Esophagus muscularis mucosa (tissue), 4 donors: ENCODE data around the gene CMTM4. TPM values are rescaled to one million over a fixed set of nuclear protein-coding genes. Genes with fewer than 3 reads are reported as not detected.
"Not testable (repeated sequence)": the region's sequence is repeated elsewhere in the genome, so short reads cannot be mapped to it uniquely, and the experiment has no call there.

Source experiments
- DNase-seq: peaks from one replicate; pipeline ENCODE4 v3.0.0-alpha.2; 2017; ENCODE audit errors: extremely low spot score
- H3K27ac ChIP-seq, 4 donors: fragments of 200-600 bp; sonication (generic); replicated peaks in 1 of 4; 1 replicate in 3 of 4; 2 replicates in 1 of 4; pipeline ENCODE4 v1.5.1; 2016 to 2019; ENCODE audit warnings: mild to moderate bottlenecking in 1 of 4
- H3K27me3 ChIP-seq, 4 donors: fragments of 200-600 bp; sonication (generic); one replicate each; pipeline versions ENCODE4 v1.5.1 to v1.6.0; 2016 to 2019
- H3K36me3 ChIP-seq, 4 donors: fragments of 200-600 bp; sonication (generic); one replicate each; pipeline ENCODE4 v1.5.1; 2016 to 2019
- H3K4me1 ChIP-seq, 4 donors: fragments of 200-600 bp; sonication (generic); one replicate each; pipeline ENCODE4 v1.5.1; 2016 to 2019
- H3K4me3 ChIP-seq, 4 donors: fragments of 200-600 bp; sonication (generic); 1 replicate in 2 of 4; 2 replicates in 2 of 4; pipeline ENCODE4 v1.5.1; 2016 to 2019; ENCODE audit warnings: mild to moderate bottlenecking in 4 of 4, moderate library complexity in 1 of 4
- H3K9me3 ChIP-seq, 4 donors: fragments of 200-600 bp; sonication (generic); 1 replicate in 3 of 4; 2 replicates in 1 of 4; pipeline ENCODE4 v1.5.1; 2016 to 2019
- EP300 ChIP-seq: sonication (generic); formaldehyde crosslinking; IDR thresholded peaks from one replicate; pipeline ENCODE4 v1.6.1; 2017; ENCODE audit warnings: antibody characterized with exemption
- POLR2A ChIP-seq: fragments of 450-650 bp; IDR thresholded peaks from one replicate; pipeline ENCODE4 v1.6.1; 2017; ENCODE audit warnings: antibody characterized with exemption, moderate library complexity, mild to moderate bottlenecking, low read depth
- POLR2AphosphoS5 ChIP-seq, 2 donors: sonication (generic); formaldehyde crosslinking; IDR thresholded peaks; one replicate each; pipeline ENCODE4 v1.6.1; 2017; ENCODE audit warnings: antibody characterized with exemption in 2 of 2
- WGBS: methylation state at CpG from one replicate; pipeline ENCODE4 v1.1.5; 2018; 5-methylcytosine and 5-hydroxymethylcytosine counted together
- intact Hi-C: fragments of 100-400 bp; cut with DNase I; formaldehyde crosslinking; loops from one replicate; pipeline ENCODE4 v1.15.1; 2023
- total RNA-seq, 4 donors: library from RNA; depleted of rRNA; stranded (reverse); fragments of >200 nt; gene quantifications; one replicate each; pipeline versions ENCODE4 v1.1.0 to v1.2.1, GENCODE V29; 2016
- TF ChIP-seq, protein P1 (sequence below), 3 experiments: fragments of 200-600 bp in 2 of 3; fragments of 450-650 bp in 1 of 3; sonication (generic) in 2 of 3; IDR thresholded peaks; one replicate each; pipeline ENCODE4 v1.5.1; 2017 to 2019; ENCODE audit warnings: antibody characterized with exemption in 3 of 3, mild to moderate bottlenecking in 2 of 3, moderate library complexity in 1 of 3

Gene CMTM4
- total RNA-seq, 4 donors from 2014 or later: 9.8 to 19.8 (median 15.0) TPM

DNA sequence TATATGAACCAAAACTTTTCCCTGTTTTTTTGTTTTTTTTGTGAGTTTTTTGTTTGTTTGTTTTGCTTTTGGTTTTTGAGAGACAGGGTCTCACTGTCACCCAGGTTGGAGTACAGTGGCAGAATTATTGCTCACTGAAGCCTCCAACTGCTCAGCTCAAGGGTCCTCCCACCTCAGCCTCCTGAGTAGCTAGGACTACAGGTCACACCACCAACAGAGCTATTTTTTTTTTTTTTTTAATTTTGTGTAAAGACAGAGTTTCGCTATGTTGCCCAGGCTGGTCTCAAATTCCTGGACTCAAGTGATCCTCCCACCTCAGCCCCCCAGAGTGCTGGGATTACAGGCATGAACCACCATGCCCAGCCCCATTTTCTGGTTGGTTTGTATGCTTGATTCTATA is 28.6 kb downstream of the CMTM4 start:
- no peaks in the 10 kb centered on the region for H3K9me3 ChIP-seq
- TF ChIP-seq, protein P1, sequence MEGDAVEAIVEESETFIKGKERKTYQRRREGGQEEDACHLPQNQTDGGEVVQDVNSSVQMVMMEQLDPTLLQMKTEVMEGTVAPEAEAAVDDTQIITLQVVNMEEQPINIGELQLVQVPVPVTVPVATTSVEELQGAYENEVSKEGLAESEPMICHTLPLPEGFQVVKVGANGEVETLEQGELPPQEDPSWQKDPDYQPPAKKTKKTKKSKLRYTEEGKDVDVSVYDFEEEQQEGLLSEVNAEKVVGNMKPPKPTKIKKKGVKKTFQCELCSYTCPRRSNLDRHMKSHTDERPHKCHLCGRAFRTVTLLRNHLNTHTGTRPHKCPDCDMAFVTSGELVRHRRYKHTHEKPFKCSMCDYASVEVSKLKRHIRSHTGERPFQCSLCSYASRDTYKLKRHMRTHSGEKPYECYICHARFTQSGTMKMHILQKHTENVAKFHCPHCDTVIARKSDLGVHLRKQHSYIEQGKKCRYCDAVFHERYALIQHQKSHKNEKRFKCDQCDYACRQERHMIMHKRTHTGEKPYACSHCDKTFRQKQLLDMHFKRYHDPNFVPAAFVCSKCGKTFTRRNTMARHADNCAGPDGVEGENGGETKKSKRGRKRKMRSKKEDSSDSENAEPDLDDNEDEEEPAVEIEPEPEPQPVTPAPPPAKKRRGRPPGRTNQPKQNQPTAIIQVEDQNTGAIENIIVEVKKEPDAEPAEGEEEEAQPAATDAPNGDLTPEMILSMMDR (IDR thresholded peaks at IDR 0.05): no peak
- TF ChIP-seq POLR2AphosphoS5 (IDR thresholded peaks at IDR 0.05): no peak
- TF ChIP-seq EP300: no peak
- TF ChIP-seq POLR2A: no peak
- intact Hi-C loops: no loop called here
- no peaks in the 10 kb centered on the region for H3K27me3 ChIP-seq
- 95% methylated on average over 1 of the region's 1 CpG for WGBS
- no peak overlapping the region for H3K4me3 ChIP-seq
- no peak overlapping the region for H3K27ac ChIP-seq
- DNase-seq: no peak
- no peaks in the 10 kb centered on the region for H3K36me3 ChIP-seq
- no peaks in the 10 kb centered on the region for H3K4me1 ChIP-seq

- H3K27me3 ChIP-seq: no peaks in the 10 kb centered on the region
- TF ChIP-seq POLR2AphosphoS5 (IDR thresholded peaks at IDR 0.05): no peak
- TF ChIP-seq, protein P1 (IDR thresholded peaks at IDR 0.05): peak; percentile 26 to 55 (median 35)
- no peak overlapping the region for H3K4me3 ChIP-seq
- WGBS: 69% methylated on average over 7 of the region's 7 CpGs
- no peaks in the 10 kb centered on the region for H3K36me3 ChIP-seq
- no peaks in the 10 kb centered on the region for H3K9me3 ChIP-seq
- DNase-seq: no peak
- H3K27ac ChIP-seq: peak overlapping the region in 3 of 4 donors; percentile 9 to 77 (median 29)
- peaks cover 23 to 30% (median 28%) of the 10 kb centered on the region in 4 donors for H3K4me1 ChIP-seq
- intact Hi-C loops: loop anchor here (5.0 kb wide), 1 partner anchor 70 kb away; no protein-coding TSS in a partner anchor
Observed at GRCh38 chr16:66662445-66663194, 33.9 kb downstream of the CMTM4 start.

DNA sequence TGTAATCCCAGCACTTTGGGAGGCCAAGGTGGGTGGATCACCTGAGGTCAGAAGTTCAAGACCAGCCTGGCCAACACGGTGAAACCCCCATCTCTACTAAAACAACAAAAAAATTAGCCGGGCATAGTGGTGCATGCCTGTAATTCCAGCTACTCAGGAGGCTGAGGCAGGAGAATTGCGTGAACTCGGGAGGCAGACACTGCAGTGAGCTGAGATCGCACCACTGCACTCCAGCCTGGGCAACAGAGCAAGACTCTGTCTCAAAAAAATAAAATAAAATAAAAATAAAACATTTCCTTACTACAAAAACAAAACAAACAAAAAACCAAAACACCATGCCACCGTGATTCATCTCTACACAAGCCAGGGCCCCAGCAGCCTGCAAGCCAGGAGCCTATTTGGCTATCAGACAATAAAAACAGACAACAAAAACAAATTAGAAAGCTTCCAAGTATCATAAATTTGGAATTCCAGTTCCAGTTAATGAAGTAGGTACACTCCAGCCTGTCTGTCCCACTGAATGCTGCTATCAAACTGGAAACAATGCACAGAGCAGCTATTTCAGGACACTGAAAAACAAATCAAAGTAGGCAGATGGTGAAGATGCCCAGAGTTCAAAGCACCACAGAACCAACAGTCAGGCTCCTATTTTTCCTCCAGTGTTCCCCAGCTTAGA is 34.7 kb downstream of the CMTM4 start:
- not testable (repeated sequence) for H3K27me3 ChIP-seq, H3K4me3 ChIP-seq, H3K36me3 ChIP-seq, H3K9me3 ChIP-seq, DNase-seq
- Histone ChIP-seq H3K4me1 (peaks cover 23 to 30% (median 28%) of the 10 kb centered on the region in 4 donors), H3K27ac (peak overlapping the region; percentile 60 to 77 (median 64))
- intact Hi-C loops: loop anchor here (5.0 kb wide), 1 partner anchor 70 kb away; no protein-coding TSS in a partner anchor
- WGBS: 69% methylated on average over 6 of the region's 6 CpGs

DNA sequence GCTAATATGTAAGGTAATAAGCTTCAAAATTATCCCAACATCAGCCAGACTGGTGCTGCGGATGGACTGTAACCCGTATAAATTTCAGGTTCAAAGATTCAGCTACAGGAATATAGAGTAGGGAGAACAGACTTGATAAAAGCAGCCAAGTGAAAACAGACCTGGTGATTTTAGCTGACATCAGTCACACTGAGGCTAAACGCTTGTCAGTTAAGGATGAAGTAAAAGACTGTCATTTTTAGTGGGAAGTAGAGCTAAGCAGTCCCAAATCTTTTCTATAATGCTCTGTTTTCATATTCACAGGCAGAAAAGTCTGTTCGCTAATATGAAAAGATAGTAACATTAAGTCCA is 35.4 kb downstream of the CMTM4 start:
- 60% methylated on average over 4 of the region's 4 CpGs for WGBS
- no peak for DNase-seq
- no peak overlapping the region for H3K4me3 ChIP-seq
- H3K36me3 ChIP-seq: no peaks in the 10 kb centered on the region
- intact Hi-C loops: loop anchor here (5.0 kb wide), 1 partner anchor 71 kb away; no protein-coding TSS in a partner anchor
- H3K9me3 ChIP-seq: no peaks in the 10 kb centered on the region
- peak overlapping the region; percentile 60 to 77 (median 64) for H3K27ac ChIP-seq
- peaks cover 23 to 30% (median 28%) of the 10 kb centered on the region in 4 donors for H3K4me1 ChIP-seq
- TF ChIP-seq POLR2AphosphoS5 (IDR thresholded peaks at IDR 0.05): no peak
- TF ChIP-seq, protein P1 (IDR thresholded peaks at IDR 0.05): no peak
- H3K27me3 ChIP-seq: no peaks in the 10 kb centered on the region

- no peak for DNase-seq
- 5% methylated on average over 9 of the region's 9 CpGs for whole genome bisulfite sequencing
- no peak overlapping the region for H3K4me3 ChIP-seq
- H3K36me3 ChIP-seq: no peaks in the 10 kb centered on the region
- no peaks in the 10 kb centered on the region for H3K9me3 ChIP-seq
- H3K27me3 ChIP-seq: no peaks in the 10 kb centered on the region
- intact Hi-C loops: loop anchor here (5.0 kb wide), 1 partner anchor 72 kb away; no protein-coding TSS in a partner anchor
- TF ChIP-seq POLR2AphosphoS5 (IDR thresholded peaks at IDR 0.05) (peak in 1 of 2 donors; percentile 62), EP300 (no peak), POLR2A (no peak)
- TF ChIP-seq, protein P1 (IDR thresholded peaks at IDR 0.05): peak; percentile 20 to 40 (median 35)
- peak overlapping the region; percentile 60 to 77 (median 64) for H3K27ac ChIP-seq
- H3K4me1 ChIP-seq: peaks cover 23 to 30% (median 28%) of the 10 kb centered on the region in 4 donors
Observed at GRCh38 chr16:66660422-66661209, 35.9 kb downstream of the CMTM4 start.
